Common myeloid progenitor, CD34-positive (primary cell): Measurements from ENCODE around the gene SIMC1.
"Not testable (repeated sequence)": the region's sequence is repeated elsewhere in the genome, so short reads cannot be mapped to it uniquely, and the experiment has no call there.

Source experiments
- CTCF ChIA-PET: fragments of 350-600 bp; sonication (Branson Sonifier 250); formaldehyde crosslinking; loops from one replicate; lab custom pipeline; 2021; ENCODE audit warnings: antibody characterized with exemption; lab: Charles Lee
- POLR2A ChIA-PET: fragments of 350-600 bp; sonication (Branson Sonifier 250); formaldehyde crosslinking; loops from one replicate; lab custom pipeline; 2021; ENCODE audit warnings: antibody characterized with exemption; lab: Charles Lee
- DNase-seq, 3 donors: peaks; one replicate each; pipeline versions ENCODE4 v3.0.0 to v3.0.0-alpha.2; 2013
- H3K27ac ChIP-seq, 2 experiments: 1 replicate in 1 of 2; 2 replicates in 1 of 2; pipeline ENCODE4 v1.7.0; 2013; ENCODE audit warnings: inconsistent platforms in 2 of 2, low read length in 2 of 2, mild to moderate bottlenecking in 2 of 2, low read depth in 1 of 2, moderate library complexity in 1 of 2; ENCODE audit not compliant: severe bottlenecking in 2 of 2, insufficient read depth in 1 of 2, poor library complexity in 1 of 2
- H3K27me3 ChIP-seq, 5 experiments: replicated peaks in 2 of 5; 1 replicate in 3 of 5; 2 replicates in 2 of 5; pipeline versions ENCODE4 v1.6.1 to v1.7.0; 2013; ENCODE audit warnings: low read length in 4 of 5, mild to moderate bottlenecking in 2 of 5, moderate library complexity in 2 of 5, inconsistent platforms in 1 of 5; ENCODE audit not compliant: insufficient read depth in 5 of 5, control insufficient read depth in 4 of 5
- H3K36me3 ChIP-seq, 4 experiments: 1 replicate in 2 of 4; 2 replicates in 2 of 4; pipeline versions ENCODE4 v1.6.1 to v1.7.0; 2013; ENCODE audit warnings: low read length in 3 of 4, control low read depth in 1 of 4, mild to moderate bottlenecking in 1 of 4; ENCODE audit not compliant: control insufficient read depth in 4 of 4, insufficient read depth in 4 of 4
- H3K4me1 ChIP-seq, 4 experiments: 1 replicate in 3 of 4; 2 replicates in 1 of 4; pipeline versions ENCODE4 v1.6.1 to v1.7.1; 2013; ENCODE audit warnings: low read length in 3 of 4, mild to moderate bottlenecking in 3 of 4, control low read depth in 1 of 4, inconsistent platforms in 1 of 4, moderate library complexity in 1 of 4; ENCODE audit not compliant: control insufficient read depth in 4 of 4, insufficient read depth in 4 of 4; ENCODE audit errors: control extremely low read depth in 1 of 4
- H3K4me3 ChIP-seq, 7 experiments: 1 replicate in 4 of 7; 2 replicates in 3 of 7; pipeline versions ENCODE4 v1.5.1 to v1.7.0; 2013; ENCODE audit warnings: mild to moderate bottlenecking in 7 of 7, low read length in 6 of 7, moderate library complexity in 6 of 7, inconsistent platforms in 2 of 7, low read depth in 2 of 7, control low read depth in 1 of 7; ENCODE audit not compliant: insufficient read depth in 4 of 7, control insufficient read depth in 1 of 7; ENCODE audit errors: extremely low read depth in 1 of 7
- H3K9me3 ChIP-seq, 5 experiments: 1 replicate in 4 of 5; 2 replicates in 1 of 5; pipeline versions ENCODE4 v1.6.1 to v1.7.1; 2013; ENCODE audit warnings: low read length in 4 of 5, mild to moderate bottlenecking in 2 of 5, inconsistent platforms in 1 of 5, low read depth in 1 of 5, moderate library complexity in 1 of 5; ENCODE audit not compliant: control insufficient read depth in 4 of 5, insufficient read depth in 2 of 5; ENCODE audit errors: control extremely low read depth in 1 of 5
- WGBS: methylation state at CpG from one replicate; pipeline ENCODE4 v1.1.5; 2013; ENCODE audit not compliant: insufficient coverage; 5-methylcytosine and 5-hydroxymethylcytosine counted together

Gene SIMC1

DNA sequence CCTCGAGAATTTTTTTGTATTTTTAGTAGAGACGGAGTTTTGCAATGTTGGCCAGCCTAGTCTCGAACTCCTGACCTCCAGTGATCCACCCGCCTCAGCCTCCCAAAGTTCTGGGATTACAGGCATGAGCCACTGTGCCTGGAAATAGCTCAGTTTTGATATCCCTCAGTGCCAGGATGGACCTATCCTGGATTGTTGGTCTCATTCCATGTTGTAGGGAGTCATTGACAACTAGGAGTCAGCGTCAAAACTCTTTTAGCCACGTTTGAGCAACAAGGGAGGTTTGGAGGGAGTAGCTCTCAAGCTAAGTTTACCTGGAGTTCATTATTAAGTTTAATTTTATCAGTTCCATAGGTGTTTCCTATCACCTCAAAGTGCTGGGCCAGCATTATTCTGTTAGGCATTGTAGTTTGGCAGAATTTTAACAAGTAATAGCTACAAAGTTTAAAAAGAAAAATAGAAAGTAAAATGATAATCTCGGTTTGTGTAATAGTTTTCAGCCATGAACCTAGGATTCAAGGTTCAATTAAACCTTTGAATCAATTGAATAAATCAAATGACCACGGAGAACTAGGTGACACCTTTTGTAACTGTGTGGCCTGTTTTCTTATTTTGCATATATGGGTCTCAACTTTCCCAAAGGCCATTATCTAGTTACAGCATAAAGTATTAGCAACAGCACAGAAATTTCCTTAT, 15.3 kb downstream of the SIMC1 start:
- WGBS = 100% methylated on average over 3 of the region's 8 CpGs
- H3K36me3 ChIP-seq, H3K9me3 ChIP-seq, CTCF ChIA-PET, DNase-seq, POLR2A ChIA-PET, H3K4me1 ChIP-seq, H3K4me3 ChIP-seq, H3K27me3 ChIP-seq, H3K27ac ChIP-seq: not testable (repeated sequence)

DNA sequence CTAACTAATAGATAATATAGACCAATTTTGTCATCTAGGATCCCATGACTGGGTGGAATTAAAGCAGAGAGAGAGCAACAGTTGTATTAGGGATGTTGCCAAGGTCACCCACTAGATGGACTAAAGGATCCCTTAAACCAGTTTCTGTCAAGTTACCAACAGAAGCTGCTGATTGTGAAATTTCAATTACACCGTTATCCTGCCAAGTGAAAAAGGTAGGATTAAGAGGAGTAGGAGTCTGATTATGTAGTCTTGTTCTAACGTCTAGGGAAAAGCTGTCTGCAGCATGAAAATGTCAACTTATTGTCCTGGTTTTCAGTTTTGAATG, 15.8 kb downstream of the SIMC1 start:
- H3K36me3 ChIP-seq, CTCF ChIA-PET, H3K4me3 ChIP-seq, H3K9me3 ChIP-seq, POLR2A ChIA-PET, H3K27me3 ChIP-seq, DNase-seq, H3K4me1 ChIP-seq, H3K27ac ChIP-seq: not testable (repeated sequence)
- no CpG with 5 or more reads among the region's 2 CpGs for WGBS

DNA sequence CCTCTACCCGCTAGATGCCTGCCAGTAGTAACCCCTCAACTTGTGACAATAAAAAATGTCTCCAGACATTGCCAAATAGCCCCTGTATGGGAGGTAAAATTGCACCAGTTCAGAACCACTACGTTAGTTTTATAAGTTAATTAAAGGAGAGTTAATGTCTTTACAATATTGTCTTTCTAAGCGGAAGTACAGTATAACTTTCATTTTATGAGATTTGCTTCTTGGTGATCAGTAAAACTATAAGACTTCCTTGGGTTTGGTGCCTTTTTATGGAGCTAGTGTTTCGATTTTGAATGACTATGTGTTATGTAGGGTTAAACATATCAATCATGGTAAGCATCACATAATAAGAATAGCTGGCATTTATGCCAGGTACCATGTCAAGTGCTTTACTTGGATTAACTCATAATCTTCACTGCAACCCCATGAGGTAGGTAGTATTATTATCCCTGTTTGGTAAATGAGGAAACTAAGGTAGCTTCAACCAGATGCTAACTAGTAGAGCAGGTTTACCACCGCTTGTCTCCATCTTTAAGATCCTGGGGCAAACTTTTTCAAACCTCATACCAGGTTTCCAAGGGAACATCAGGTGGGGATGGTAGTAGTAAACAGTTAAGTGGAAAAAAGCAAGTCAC, 19.8 kb downstream of the SIMC1 start:
- H3K4me1 ChIP-seq, H3K4me3 ChIP-seq, DNase-seq, H3K27ac ChIP-seq, POLR2A ChIA-PET, H3K36me3 ChIP-seq, H3K9me3 ChIP-seq, H3K27me3 ChIP-seq, CTCF ChIA-PET: not testable (repeated sequence)
- 100% methylated on average over 1 of the region's 5 CpGs for WGBS

DNA sequence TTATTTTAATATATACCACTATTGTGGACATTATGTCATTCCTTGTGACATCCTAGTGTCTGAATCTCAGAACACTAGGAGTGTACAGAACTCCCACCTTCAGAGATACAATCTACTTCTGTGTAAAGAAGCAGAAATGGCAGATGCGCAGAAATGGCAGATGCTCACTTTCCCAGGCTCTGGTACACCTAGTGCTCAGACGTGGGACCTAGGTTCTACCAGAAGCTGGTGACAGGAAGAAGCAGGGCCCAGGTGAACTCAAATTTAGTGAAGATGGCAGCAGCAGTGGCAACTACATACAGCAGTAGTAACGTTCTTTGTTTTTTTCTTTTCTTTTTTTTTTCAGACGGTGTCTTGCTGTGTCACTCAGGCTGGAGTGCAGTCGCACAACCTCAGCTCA, 22.5 kb downstream of the SIMC1 start:
- POLR2A ChIA-PET, H3K4me3 ChIP-seq, H3K9me3 ChIP-seq, CTCF ChIA-PET, DNase-seq, H3K27me3 ChIP-seq, H3K4me1 ChIP-seq, H3K27ac ChIP-seq, H3K36me3 ChIP-seq: not testable (repeated sequence)
- WGBS = 100% methylated on average over 2 of the region's 5 CpGs

DNA sequence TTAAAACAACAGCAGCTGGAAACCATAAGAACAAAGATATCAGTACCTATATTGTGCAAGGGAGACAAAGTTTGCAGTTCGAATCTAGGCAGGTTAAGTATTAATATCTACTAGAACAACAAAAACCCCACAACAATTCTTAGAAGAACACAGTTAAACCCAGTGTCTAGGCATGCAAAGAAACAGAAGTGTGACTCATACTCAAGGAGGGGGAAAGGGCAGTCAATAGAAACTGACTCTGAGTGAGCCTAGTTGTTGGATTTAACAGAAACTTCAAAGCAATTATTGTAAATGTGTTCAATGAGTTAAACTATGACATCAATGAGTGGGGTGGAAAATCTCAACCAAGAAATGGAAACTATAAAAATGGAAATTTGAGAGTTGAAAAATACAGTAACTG, 28.2 kb downstream of the SIMC1 start:
- DNase-seq, H3K27me3 ChIP-seq, H3K4me1 ChIP-seq, H3K4me3 ChIP-seq, H3K36me3 ChIP-seq, CTCF ChIA-PET, POLR2A ChIA-PET, H3K9me3 ChIP-seq, H3K27ac ChIP-seq: not testable (repeated sequence)
- WGBS = no CpG with 5 or more reads among the region's 1 CpG

DNA sequence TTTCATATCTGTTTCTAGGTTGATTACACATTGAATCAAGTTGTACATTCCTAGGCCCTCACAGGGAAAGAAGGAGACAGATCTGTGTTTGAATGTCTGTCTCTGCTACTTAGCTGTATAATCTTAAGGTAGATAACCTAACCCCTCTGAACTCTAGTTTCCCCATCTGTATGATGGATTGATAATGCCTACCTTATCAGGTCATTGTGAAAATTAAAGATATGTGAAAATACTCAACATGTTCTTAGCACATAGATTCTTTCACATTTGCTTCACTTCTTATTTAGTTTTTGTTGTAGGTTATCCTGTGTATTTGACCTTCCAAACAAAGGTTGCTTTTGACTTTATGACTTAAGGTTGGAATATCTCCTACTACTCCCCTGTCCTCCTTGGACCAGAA, 50.8 kb downstream of the SIMC1 start:
- H3K36me3 ChIP-seq, CTCF ChIA-PET, H3K4me1 ChIP-seq, H3K27me3 ChIP-seq, H3K27ac ChIP-seq, H3K4me3 ChIP-seq, POLR2A ChIA-PET, DNase-seq, H3K9me3 ChIP-seq: not testable (repeated sequence)

DNA sequence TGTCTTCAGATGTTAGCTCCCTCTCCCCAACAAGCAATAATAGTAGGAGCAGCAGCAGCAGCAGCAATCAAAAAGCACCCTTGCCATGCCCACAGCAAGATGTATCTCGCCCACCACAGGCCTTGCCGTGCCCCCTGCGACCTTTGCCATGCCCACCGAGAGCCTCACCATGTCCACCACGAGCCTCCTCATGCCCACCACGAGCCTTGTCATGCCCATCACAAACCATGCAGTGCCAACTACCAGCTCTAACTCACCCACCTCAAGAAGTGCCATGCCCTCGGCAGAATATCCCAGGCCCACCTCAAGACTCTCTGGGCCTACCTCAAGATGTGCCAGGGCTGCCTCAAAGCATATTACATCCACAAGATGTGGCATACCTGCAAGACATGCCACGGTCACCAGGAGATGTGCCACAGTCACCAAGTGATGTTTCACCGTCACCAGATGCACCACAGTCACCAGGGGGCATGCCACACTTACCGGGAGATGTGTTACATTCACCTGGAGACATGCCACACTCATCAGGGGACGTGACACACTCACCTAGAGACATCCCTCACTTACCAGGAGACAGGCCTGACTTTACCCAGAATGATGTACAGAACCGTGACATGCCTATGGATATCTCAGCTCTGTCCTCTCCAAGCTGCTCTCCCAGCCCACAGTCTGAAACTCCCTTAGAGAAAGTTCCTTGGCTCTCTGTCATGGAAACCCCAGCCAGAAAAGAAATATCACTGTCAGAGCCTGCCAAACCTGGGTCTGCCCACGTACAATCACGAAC, 52.0 kb downstream of the SIMC1 start:
- H3K36me3 ChIP-seq, POLR2A ChIA-PET, H3K27me3 ChIP-seq, H3K27ac ChIP-seq, H3K4me1 ChIP-seq, H3K9me3 ChIP-seq, H3K4me3 ChIP-seq, CTCF ChIA-PET, DNase-seq: not testable (repeated sequence)
- WGBS = 88% methylated on average over 8 of the region's 14 CpGs
